Keratinocyte (primary cell): ENCODE measurements around the gene RBM47.

Experiments
- EZH2 ChIP-seq: IDR thresholded peaks from one replicate; pipeline ENCODE4 v1.6.1; 2012; ENCODE audit warnings: inconsistent platforms, mild to moderate bottlenecking, low read length, moderate library complexity
- TF ChIP-seq, protein P1 (sequence below), 3 experiments: IDR thresholded peaks in 1 of 3; conservative IDR thresholded peaks in 1 of 3; optimal IDR thresholded peaks in 1 of 3; 2 replicates in 2 of 3; 3 replicates in 1 of 3; pipeline versions ENCODE3 to v1.5.1; 2011; ENCODE audit warnings: low read length in 3 of 3, mild to moderate bottlenecking in 3 of 3, moderate library complexity in 2 of 3, control low read depth in 1 of 3, inconsistent platforms in 1 of 3; ENCODE audit not compliant: insufficient read depth in 2 of 3; ENCODE audit errors: extremely low read depth in 1 of 3

DNA sequence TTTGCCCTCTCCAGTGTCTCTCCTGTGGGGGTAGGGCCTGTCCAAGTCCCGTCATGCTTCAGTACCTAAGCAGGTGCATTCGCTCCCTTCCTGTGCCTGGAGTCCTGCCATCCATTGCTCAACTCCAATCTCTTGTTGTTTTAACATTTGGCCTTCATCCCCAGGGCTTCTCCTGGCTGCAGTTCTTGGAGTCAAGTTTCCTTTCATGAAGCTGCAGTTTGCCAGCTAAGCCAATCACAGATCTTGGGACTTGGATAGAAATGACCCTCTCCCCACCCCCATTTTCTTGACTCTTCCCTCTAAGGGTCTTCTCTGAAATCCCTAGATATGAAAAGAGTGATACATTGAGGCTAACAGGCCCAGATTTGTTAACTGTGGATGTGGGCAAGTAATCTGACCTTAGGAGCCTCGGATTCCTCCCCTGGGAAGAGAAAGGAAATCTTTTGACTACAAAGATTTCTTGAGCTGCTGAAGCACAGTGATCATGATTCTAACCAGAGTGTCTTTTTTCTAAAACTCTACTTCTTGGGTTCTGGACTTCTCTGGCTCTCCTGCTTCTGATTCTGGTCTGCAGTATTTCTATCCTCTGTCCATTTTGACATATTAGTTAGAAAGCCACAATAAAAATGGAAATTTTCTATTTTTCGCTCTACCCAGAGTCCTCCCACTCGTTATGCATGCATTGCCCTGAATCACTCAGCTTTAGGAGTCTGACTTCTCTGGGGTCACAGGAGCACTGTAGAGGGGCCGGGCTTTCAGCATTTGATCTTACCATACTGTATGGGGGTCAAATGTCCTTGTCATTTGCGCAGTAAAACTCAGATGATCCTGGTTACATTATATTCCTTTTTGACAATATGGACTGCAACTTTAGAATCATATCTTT lies 233.5 kb downstream of the RBM47 start:
- TF ChIP-seq, protein P1, sequence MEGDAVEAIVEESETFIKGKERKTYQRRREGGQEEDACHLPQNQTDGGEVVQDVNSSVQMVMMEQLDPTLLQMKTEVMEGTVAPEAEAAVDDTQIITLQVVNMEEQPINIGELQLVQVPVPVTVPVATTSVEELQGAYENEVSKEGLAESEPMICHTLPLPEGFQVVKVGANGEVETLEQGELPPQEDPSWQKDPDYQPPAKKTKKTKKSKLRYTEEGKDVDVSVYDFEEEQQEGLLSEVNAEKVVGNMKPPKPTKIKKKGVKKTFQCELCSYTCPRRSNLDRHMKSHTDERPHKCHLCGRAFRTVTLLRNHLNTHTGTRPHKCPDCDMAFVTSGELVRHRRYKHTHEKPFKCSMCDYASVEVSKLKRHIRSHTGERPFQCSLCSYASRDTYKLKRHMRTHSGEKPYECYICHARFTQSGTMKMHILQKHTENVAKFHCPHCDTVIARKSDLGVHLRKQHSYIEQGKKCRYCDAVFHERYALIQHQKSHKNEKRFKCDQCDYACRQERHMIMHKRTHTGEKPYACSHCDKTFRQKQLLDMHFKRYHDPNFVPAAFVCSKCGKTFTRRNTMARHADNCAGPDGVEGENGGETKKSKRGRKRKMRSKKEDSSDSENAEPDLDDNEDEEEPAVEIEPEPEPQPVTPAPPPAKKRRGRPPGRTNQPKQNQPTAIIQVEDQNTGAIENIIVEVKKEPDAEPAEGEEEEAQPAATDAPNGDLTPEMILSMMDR (optimal IDR thresholded peaks at IDR 0.05 in 1 of 3, IDR thresholded peaks at IDR 0.05 in 1 of 3, conservative IDR thresholded peaks at IDR 0.05 in 1 of 3; ENCODE audit: extremely low read depth in 1 of 3, insufficient read depth in 2 of 3, low read length in 3 of 3): no peak
- TF ChIP-seq EZH2: no peak
